Subcutaneous adipose tissue (tissue), 4 donors: ENCODE measurements around the gene FOSB. TPM values are rescaled to one million over a fixed set of nuclear protein-coding genes. Genes with fewer than 3 reads are reported as not detected.

ENCODE experiments used
- CTCF ChIP-seq: fragments of 450-650 bp; IDR thresholded peaks from one replicate; pipeline ENCODE4 v1.5.1; 2016; ENCODE audit warnings: low read depth, mild to moderate bottlenecking, control low read depth, antibody characterized with exemption, moderate library complexity
- total RNA-seq, 4 donors: library from RNA; depleted of rRNA; stranded (reverse); fragments of >200 nt; gene quantifications; one replicate each; pipeline ENCODE4 v1.1.0, GENCODE V29; 2016

The FOSB gene
- total RNA-seq, 4 donors from 2014 or later: 1.8 to 14.5 (median 2.4) TPM

DNA sequence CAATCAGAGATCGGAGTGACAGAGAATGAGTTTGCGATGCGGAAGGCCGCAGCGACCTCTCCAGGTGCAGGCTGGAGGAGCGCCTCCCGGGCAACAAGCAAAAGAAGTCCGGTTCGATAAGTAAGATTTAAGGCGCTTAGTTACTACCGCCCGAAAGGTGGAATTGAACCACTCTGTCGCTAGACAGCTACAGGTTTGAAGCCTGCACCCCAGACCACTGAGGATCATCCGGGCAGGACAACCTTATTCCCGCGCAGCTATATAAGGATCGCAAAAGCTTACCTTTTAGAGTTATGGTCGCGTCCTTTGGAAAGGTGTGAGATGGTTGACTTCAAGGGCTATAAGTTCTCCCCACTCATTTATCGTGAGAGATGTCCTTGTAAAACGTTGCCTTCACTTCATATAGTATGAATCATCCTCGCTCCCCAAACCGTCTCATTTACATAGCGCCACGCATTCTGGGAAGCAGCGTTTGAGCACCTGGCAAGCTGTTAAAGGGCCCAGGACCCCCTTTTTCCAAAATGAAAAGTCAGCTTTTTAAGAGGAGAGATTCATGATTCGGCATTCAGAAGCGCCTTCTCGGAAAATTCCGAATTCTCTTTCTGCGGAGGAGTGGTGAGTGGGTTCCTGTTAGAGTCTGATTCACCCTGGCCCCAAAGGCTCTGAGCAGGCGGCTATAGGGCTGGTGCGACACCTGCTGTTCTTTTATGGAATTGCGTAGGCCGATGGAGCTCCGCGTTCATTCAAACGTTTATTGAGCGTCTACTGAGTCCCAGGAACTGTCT is 10.8 kb downstream of the FOSB start:
- TF ChIP-seq CTCF: no peak

DNA sequence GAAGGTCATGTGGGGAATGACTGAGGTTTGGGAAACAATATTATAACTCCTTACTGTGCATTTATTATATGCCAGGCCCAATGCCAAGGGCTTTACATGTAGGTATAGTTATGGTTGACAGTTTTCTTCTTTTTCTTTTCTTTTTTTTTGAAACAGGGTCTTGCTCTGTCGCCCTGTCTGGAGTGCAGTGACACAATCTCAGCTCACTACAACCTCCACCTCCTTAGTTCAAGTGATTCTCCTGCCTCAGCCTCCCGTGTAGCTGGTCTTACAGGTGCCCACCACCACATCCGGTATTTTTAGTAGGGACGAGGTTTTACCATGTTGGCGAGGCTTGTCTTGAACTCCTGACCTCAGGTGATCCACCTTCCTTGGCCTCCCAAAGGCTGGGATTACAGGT is 15.2 kb downstream of the FOSB start:
- TF ChIP-seq CTCF: no peak

DNA sequence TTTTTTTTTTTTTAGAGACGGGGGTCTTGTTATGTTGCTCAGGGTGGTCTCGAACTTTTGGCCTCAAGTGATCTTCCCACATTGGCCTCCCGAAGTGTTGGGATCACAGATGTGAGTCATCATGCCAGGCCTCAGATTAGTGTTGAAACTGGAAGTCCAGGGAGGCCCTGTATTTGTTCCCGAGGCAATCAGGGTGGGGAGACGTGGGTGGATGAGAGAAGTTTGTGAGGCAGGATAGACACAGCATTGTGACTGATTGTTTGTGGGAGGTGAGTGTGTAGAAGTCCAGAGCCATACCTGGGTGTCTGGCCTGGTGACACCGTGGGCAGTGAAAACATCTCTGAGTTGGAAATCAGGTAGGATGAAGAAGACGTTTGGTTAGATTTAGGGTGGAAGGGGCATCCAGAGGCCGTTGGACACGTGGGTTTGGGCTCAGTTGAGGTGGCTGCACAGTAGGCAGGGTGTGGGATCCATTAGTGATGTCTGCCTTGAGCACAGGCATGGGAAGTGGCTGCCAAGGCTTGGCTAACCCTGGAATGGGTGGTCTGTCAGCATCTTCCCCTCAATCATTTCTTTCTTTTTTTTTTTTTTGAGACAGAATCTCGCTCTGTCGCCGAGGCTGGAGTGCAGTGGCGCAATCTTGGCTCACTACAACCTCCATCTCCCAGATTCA is 16.6 kb downstream of the FOSB start:
- TF ChIP-seq CTCF: no peak

GRCh38 chr19:45485305-45486077 is 17.7 kb downstream of the FOSB start:
- TF ChIP-seq CTCF: no peak

DNA sequence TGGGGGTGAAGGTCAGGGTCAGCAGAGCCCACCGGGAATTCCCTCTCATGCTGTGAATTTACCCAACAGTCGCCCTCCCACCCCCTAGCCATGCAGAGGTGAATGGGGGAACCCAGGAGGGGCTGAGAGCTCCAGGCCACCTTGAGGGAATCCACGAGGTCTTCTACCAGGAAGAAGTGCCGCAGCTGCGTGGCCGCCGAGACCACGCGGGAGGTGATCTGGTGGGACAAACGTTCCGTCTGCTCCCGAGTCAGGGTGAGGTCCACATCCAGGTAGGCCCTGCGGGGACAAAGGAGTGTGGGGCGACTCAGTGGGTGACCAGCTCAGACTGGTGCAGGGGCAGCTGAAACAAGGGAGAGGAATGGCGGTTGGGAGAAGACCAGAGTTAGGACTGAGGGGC is 20.9 kb downstream of the FOSB start:
- no peak for TF ChIP-seq CTCF

GRCh38 chr19:45489216-45489855 is 21.5 kb downstream of the FOSB start:
- TF ChIP-seq CTCF: no peak
